GM10248 (cell line): Measurements from ENCODE around the gene SHISA7.

ENCODE experiments used
- CTCF ChIA-PET: fragments of 300-600 bp; sonication (Branson Sonifier 250); formaldehyde crosslinking; extraction: SDS; loops from one replicate; lab custom pipeline; 2021; ENCODE audit warnings: antibody characterized with exemption; lab: Yijun Ruan, JAX
- POLR2A ChIA-PET: fragments of 350-650 bp; sonication (Branson Sonifier 250); formaldehyde crosslinking; extraction: SDS; loops from one replicate; lab custom pipeline; 2020; ENCODE audit warnings: antibody characterized with exemption; lab: Yijun Ruan, JAX
- DNase-seq: peaks from one replicate; pipeline ENCODE4 v3.0.0; 2012; ENCODE audit errors: extremely low spot score
- CTCF ChIP-seq: IDR thresholded peaks from 2 replicates; pipeline ENCODE4 v1.5.1; 2012; ENCODE audit warnings: mild to moderate bottlenecking, low read depth; ENCODE audit errors: extremely low read depth, missing control alignments, control extremely low read depth

SHISA7 gene

GRCh38 chr19:55434356-55434919 is 8.7 kb downstream of the SHISA7 start:
- ChIA-PET CTCF (no interaction called here), POLR2A (no interaction called here)
- no peak for DNase-seq
- TF ChIP-seq CTCF: no peak

GRCh38 chr19:55433292-55433691 is 9.8 kb downstream of the SHISA7 start:
- DNase-seq: no peak
- no peak for TF ChIP-seq CTCF
- POLR2A ChIA-PET: no interaction called here
- CTCF ChIA-PET: no interaction called here

- CTCF ChIA-PET: no interaction called here
- TF ChIP-seq CTCF: no peak
- no peak for DNase-seq
- POLR2A ChIA-PET: no interaction called here
Observed at GRCh38 chr19:55432241-55432959, 10.7 kb downstream of the SHISA7 start.

GRCh38 chr19:55431183-55431582 is 11.9 kb downstream of the SHISA7 start:
- CTCF ChIA-PET: no interaction called here
- POLR2A ChIA-PET: no interaction called here
- DNase-seq: no peak
- no peak for TF ChIP-seq CTCF

GRCh38 chr19:55426042-55426441 is 17.1 kb downstream of the SHISA7 start:
- CTCF ChIA-PET: interaction anchor here (1.0 kb wide), 1 partner anchor 285 kb away, joined by 3 read pairs; no protein-coding TSS in a partner anchor
- no peak for TF ChIP-seq CTCF
- POLR2A ChIA-PET: no interaction called here
- DNase-seq: no peak

GRCh38 chr19:55424518-55424917 is 18.6 kb downstream of the SHISA7 start:
- DNase-seq: no peak
- no peak for TF ChIP-seq CTCF
- ChIA-PET CTCF (interaction anchor here (1.1 to 1.3 kb wide), 3 partner anchors 43 to 283 kb away, joined by 3 to 4 read pairs (median 3); no protein-coding TSS in a partner anchor), POLR2A (no interaction called here)
